Fibroblast of the conjunctiva (primary cell): ENCODE data around the gene CCDC192.
"Not testable (repeated sequence)": the region's sequence is repeated elsewhere in the genome, so short reads cannot be mapped to it uniquely, and the experiment has no call there.

Source experiments
- DNase-seq: peaks from one replicate; pipeline ENCODE4 v3.0.0-alpha.2; 2010; ENCODE audit warnings: low read depth

Gene CCDC192

DNA sequence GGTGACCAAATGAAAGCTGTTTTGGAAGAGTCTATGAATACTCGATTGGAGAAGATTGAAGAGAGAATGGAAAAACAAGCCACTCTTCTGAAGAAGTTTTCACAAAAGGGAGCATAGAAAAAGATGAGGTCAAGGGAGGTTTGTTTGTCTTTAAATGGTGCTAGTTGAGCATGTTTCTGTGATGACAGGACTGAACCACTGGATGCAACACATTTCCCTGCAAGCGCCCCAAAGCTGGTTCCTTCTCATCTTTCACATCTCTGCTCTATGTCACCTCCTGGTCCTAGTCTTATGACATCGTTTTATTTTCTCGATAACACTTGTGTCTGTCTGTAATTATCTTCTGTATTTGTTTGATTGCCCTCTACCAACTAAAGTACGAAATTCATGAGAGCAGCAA, 3.8 kb upstream of the CCDC192 start:
- DNase-seq = no peak

- no peak for DNase-seq
Measured at GRCh38 chr5:127700237-127700766, 2.9 kb upstream of the CCDC192 start.

GRCh38 chr5:127702434-127702833, 757 bp upstream of the CCDC192 start:
- DNase-seq = no peak

DNA sequence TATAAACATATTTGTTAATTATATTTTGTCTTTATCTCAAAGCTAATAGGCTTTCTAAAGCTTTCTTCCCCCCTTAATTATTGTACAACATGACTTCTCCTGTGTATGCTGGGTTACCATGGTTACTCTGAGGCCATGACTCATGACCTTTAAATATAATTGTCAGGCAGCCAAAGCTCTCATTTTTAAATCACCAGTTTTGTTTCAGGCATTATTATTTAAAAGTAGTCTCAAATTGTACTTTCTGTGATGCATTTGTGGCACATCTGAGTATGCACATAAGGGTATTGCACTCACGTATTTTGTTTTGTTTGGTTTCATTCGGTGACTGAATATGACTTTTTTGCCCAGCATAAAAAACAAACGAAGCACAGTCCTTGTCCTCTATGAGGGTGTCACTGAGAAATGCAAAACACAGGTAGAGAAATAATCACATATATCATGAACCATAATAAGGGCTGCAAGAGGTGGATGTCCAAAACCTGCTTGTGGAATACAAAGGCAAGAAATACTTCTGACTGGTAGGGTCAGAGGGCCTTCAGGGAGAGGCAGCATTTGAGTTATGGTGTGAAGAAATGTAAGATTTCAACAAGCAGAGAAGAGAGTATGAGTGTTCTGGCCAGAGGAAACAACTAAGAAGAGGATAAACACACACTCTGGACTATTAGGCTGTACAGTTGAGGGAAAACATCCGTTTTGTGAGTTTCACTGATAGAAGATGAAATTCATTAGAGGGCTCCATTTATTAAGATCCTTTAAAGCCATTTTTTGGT, 2.1 kb downstream of the CCDC192 start:
- peak; percentile 88 for DNase-seq

DNA sequence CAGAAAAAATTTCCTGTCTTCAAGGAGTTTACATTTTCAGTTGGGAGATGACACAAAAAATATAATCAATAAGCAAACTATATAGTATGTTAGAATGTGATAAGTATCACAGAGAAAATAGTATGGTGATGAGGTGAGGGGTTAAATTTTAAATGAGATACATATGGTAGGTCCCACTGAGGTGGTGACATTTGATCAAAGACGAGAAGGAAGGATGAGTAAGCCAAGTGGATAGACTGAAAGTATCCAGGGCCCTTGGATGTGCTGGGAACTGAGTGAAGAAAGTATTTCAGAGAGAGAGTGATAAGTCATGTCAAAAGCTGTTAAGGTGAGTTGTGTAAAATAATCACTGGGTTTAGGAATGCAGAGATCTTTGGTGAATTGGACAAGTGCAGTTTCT, 3.5 kb downstream of the CCDC192 start:
- no peak for DNase-seq

DNA sequence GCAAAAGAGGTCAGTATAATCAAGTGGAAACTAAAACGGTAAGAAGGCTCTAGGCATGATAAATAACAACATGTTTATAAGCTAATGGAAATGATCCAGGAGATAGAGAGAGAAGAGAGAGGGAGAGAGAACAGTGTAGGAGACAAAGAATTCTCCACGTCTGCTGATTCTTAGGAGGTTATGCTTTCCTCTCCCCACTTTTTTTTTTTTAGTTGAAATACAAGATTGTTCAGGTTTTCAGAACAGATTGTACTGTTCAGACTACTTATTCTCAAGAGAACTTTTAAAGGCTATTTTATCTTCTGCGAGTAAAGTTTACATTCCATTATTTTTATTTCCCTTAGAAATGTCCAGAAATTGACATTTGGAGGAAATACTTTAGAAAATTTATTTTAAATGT, 4.0 kb downstream of the CCDC192 start:
- DNase-seq = no peak

- not testable (repeated sequence) for DNase-seq
Measured at GRCh38 chr5:127713083-127713482, 9.9 kb downstream of the CCDC192 start.

DNA sequence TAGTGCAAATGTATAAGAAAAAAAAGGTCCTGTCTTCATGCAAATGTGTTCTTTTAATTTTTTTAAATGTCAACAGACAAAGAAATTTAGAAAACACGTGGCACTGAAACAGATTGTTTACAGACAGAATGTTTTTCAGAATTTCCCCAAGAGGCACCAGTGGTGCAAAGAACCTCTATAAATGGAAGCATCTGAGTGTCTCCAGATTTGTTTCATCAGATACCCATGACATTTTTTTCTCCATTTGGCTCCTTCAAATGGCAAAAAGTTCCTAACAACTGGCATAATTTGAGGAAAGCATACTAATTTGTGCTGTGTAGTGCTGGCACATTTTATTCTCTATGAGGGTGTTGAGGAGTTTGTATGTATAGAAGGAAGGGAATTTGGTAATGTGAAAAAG, 15.0 kb downstream of the CCDC192 start:
- DNase-seq = no peak

DNA sequence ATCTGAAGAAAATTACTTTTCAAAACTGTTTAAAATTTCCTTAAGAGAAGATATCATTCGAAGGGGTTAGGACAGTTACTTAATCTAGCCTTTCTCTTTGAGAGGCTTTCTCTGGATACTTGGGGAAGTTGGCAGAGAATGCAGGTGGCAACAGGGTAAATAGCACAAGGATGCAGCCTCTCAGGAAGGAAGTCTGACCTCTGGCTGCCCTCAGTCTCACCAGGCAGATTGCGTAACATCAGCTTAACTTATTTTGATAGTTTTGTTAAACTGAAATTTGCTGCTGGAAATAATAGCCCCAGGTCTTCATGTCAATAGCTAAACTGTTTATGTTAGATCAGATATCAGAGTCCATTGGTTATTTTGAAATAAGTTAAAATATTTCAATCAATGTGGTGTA, 20.4 kb downstream of the CCDC192 start:
- DNase-seq = no peak

- no peak for DNase-seq
Measured at GRCh38 chr5:127725673-127726072, 22.5 kb downstream of the CCDC192 start.

- DNase-seq = no peak
Measured at GRCh38 chr5:127732963-127733362, 29.8 kb downstream of the CCDC192 start.

- DNase-seq = not testable (repeated sequence)
Measured at GRCh38 chr5:127739348-127739747, 36.2 kb downstream of the CCDC192 start.

DNA sequence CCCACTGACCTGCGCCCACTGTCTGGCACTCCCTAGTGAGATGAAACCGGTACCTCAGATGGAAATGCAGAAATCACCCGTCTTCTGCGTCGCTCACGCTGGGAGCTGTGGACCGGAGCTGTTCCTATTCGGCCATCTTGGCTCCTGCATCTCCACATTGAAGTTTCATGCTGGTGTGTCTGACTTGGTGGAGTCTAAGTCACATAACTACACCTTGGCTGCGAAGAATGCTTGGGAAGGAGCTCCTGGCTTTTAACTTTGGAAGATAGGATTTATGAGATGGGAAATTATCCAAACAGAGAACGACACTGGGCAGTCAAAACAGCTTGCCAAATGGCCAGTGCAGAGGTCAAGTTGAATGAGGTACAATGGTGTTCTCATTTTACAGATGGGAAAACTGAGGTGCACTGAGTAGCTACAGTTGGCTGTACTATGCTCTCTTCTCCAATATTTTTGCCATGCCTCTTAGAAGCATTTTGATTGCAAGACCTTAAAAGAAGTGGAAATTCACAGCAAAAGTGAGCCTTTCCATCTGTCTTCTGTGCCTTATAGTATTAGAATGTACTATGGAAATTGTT, 36.7 kb downstream of the CCDC192 start:
- DNase-seq = no peak

DNA sequence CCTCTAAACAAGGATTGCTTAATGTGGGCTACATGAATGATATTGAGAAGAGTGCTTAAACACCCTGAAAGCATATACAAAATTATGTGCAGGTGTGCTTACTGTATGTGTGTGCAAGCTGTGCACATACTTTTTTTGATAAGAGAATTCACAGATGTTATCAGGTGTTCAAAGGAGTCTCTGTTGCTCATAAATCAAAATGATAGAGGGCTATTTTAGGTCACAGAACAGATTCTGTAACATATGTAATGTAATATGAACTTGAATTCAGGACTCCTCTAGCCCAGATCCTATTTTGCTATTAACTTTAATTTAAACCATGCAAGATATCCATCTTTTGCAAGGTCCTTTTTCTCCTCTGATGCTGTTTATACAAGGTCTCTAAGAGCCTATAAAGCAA, 38.2 kb downstream of the CCDC192 start:
- no peak for DNase-seq

GRCh38 chr5:127744241-127744640, 41.0 kb downstream of the CCDC192 start:
- no peak for DNase-seq

- DNase-seq = no peak
Measured at GRCh38 chr5:127746756-127747155, 43.6 kb downstream of the CCDC192 start.

DNA sequence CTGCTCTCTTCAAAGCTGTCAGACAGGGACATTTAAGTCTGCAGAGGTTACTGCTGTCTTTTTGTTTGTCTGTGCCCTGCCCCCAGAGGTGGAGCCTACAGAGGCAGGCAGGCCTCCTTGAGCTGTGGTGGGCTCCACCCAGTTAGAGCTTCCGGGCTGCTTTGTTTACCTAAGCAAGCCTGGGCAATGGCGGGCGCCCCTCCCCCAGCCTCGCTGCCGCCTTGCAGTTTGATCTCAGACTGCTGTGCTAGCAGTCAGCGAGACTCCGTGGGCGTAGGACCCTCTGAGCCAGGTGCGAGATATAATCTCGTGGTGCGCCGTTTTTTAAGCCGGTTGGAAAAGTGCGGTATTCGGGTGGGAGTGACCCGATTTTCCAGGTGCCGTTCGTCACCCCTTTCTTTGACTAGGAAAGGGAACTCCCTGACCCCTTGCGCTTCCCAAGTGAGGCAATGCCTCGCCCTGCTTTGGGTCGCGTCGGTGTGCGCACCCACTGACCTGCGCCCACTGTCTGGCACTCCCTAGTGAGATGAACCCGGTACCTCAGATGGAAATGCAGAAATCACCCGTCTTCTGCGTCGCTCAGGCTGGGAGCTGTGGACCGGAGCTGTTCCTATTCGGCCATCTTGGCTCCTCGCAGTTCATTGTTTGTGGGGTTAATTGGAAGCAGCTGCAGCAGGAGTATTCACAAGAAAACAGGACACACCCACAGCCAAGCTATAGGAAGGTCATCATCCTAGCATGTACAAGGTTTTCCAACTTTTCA, 49.5 kb downstream of the CCDC192 start:
- DNase-seq = peak; percentile 8

DNA sequence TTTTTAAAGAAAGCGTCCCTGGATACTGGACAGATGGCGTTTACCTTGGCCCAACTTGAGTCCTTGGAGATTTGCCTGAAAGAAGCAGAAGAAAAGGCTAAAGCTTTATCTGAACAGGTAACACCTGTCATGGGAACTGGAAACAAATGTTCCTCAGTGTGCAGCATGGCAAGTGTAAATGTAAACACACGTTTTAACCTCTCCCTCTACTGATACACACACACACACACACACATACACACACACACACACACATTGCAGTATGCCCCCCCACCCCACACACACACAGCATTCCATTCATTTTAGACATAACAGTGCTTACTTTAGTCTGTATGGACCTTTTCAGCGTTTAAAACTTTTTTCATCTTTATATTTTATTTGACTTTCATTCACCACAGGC, 51.1 kb downstream of the CCDC192 start:
- no peak for DNase-seq

GRCh38 chr5:127754706-127755105, 51.5 kb downstream of the CCDC192 start:
- DNase-seq = no peak

GRCh38 chr5:127757576-127757975, 54.4 kb downstream of the CCDC192 start:
- DNase-seq = peak; percentile 56

DNA sequence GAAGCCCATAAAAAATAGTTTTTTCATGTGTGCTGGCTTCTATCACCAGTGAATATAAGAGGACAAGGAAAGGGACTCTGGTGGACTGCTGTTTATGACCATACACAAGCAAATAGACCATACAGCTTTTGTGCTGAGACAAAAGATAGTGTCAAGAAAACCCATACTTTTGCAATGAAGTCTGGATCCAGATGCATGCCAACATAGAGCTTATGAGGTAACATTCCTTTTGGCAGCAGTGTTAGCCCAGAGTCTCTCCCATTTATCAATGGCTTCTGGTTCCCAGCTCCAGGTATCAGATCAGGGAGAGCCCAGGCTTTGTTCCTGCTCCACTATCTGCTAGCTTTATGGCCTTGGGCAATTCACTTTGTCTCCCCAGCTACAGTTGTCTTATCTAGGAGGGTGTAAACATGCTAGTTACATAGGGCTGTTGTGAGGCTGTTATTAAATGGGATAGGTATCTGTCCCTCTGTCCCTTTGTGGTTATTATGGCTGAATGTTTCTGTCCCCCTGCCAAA, 55.6 kb downstream of the CCDC192 start:
- DNase-seq = no peak

GRCh38 chr5:127761869-127762268, 58.7 kb downstream of the CCDC192 start:
- no peak for DNase-seq

- no peak for DNase-seq
Measured at GRCh38 chr5:127762412-127762811, 59.2 kb downstream of the CCDC192 start.
